Tibial nerve (tissue), 4 donors: Measurements from ENCODE around the gene ACP1. TPM values are rescaled to one million over a fixed set of nuclear protein-coding genes. Genes with fewer than 3 reads are reported as not detected.

ENCODE experiments used
- DNase-seq, 2 donors: peaks; one replicate each; pipeline ENCODE4 v3.0.0-alpha.2; 2019; ENCODE audit warnings: low spot score in 2 of 2
- H3K27ac ChIP-seq, 4 donors: fragments of 200-600 bp; sonication (generic) in 3 of 4; one replicate each; pipeline ENCODE4 v1.5.1; 2017 to 2019; ENCODE audit warnings: mild to moderate bottlenecking in 1 of 4
- H3K27me3 ChIP-seq, 2 donors: fragments of 200-600 bp; sonication (generic) in 1 of 2; one replicate each; pipeline versions ENCODE4 v1.5.1 to v1.6.0; 2017 to 2019
- H3K36me3 ChIP-seq, 3 donors: fragments of 200-600 bp; sonication (generic); one replicate each; pipeline ENCODE4 v1.5.1; 2018 to 2019
- H3K4me1 ChIP-seq, 4 donors: fragments of 200-600 bp; sonication (generic) in 3 of 4; one replicate each; pipeline ENCODE4 v1.5.1; 2017 to 2019
- H3K4me3 ChIP-seq, 4 donors: fragments of 200-600 bp; sonication (generic) in 3 of 4; one replicate each; pipeline ENCODE4 v1.5.1; 2017 to 2019; ENCODE audit warnings: mild to moderate bottlenecking in 1 of 4, moderate library complexity in 1 of 4
- H3K9me3 ChIP-seq, 4 donors: fragments of 200-600 bp; sonication (generic) in 3 of 4; one replicate each; pipeline ENCODE4 v1.5.1; 2017 to 2019
- CTCF ChIP-seq, 5 experiments: fragments of 200-600 bp in 3 of 5; fragments of 450-650 bp in 2 of 5; sonication (generic) in 3 of 5; IDR thresholded peaks; one replicate each; pipeline ENCODE4 v1.5.1; 2016 to 2019; ENCODE audit warnings: antibody characterized with exemption in 5 of 5, mild to moderate bottlenecking in 3 of 5, moderate library complexity in 2 of 5
- EP300 ChIP-seq, 2 donors: sonication (generic); formaldehyde crosslinking; IDR thresholded peaks; one replicate each; pipeline ENCODE4 v1.6.1; 2017; ENCODE audit warnings: antibody characterized with exemption in 2 of 2, mild to moderate bottlenecking in 1 of 2
- POLR2A ChIP-seq, 2 donors: fragments of 450-650 bp; IDR thresholded peaks; one replicate each; pipeline ENCODE4 v1.6.1; 2017; ENCODE audit warnings: antibody characterized with exemption in 2 of 2, mild to moderate bottlenecking in 2 of 2, moderate library complexity in 2 of 2
- WGBS, 2 donors: methylation state at CpG; one replicate each; pipeline ENCODE4 v1.1.5; 2018; 5-methylcytosine and 5-hydroxymethylcytosine counted together
- total RNA-seq, 4 donors: library from RNA; depleted of rRNA; stranded (reverse); fragments of >200 nt; gene quantifications; one replicate each; pipeline ENCODE4 v1.1.0, GENCODE V29; 2016

Gene ACP1
- total RNA-seq, 4 donors from 2014 or later, result 31.2 to 71.2 (median 52.5) TPM

- H3K36me3 ChIP-seq, result peaks cover 0 to 76% (median 3%) of the 10 kb centered on the region in 3 donors
- 88 to 93% methylated on average over 9 of the region's 9 CpGs for WGBS, 2 donors
- no peak for TF ChIP-seq POLR2A (IDR thresholded peaks at IDR 0.05)
- TF ChIP-seq CTCF (IDR thresholded peaks at IDR 0.05), result no peak
- TF ChIP-seq EP300 (IDR thresholded peaks at IDR 0.05), result no peak
Observed at GRCh38 chr2:228115-228514, 36.6 kb upstream of the ACP1 start.

GRCh38 chr2:228518-229278 is 36.0 kb upstream of the ACP1 start:
- peaks cover 0 to 72% (median 3%) of the 10 kb centered on the region in 3 donors for H3K36me3 ChIP-seq
- DNase-seq, result no peak
- no peaks in the 10 kb centered on the region for H3K27me3 ChIP-seq
- no peak for TF ChIP-seq CTCF (IDR thresholded peaks at IDR 0.05)
- TF ChIP-seq EP300 (IDR thresholded peaks at IDR 0.05), result no peak
- no peak for TF ChIP-seq POLR2A (IDR thresholded peaks at IDR 0.05)
- H3K27ac ChIP-seq, result no peak overlapping the region
- WGBS, 2 donors, result 92 to 93% methylated on average over 8 of the region's 8 CpGs
- H3K4me1 ChIP-seq, result no peaks in the 10 kb centered on the region
- H3K9me3 ChIP-seq, result no peaks in the 10 kb centered on the region
- H3K4me3 ChIP-seq, result no peak overlapping the region

More at GRCh38 chr2:228115-228514, 36.6 kb upstream of the ACP1 start:
- H3K4me3 ChIP-seq, result no peak overlapping the region
- no peak for DNase-seq
- no peak overlapping the region for H3K27ac ChIP-seq
- no peaks in the 10 kb centered on the region for H3K27me3 ChIP-seq
- no peaks in the 10 kb centered on the region for H3K4me1 ChIP-seq
- no peaks in the 10 kb centered on the region for H3K9me3 ChIP-seq

GRCh38 chr2:231521-232185 is 33.1 kb upstream of the ACP1 start:
- H3K36me3 ChIP-seq, result peaks cover 0 to 48% (median 0%) of the 10 kb centered on the region in 3 donors
- H3K27ac ChIP-seq, result no peak overlapping the region
- H3K4me3 ChIP-seq, result no peak overlapping the region
- no peaks in the 10 kb centered on the region for H3K9me3 ChIP-seq
- no peak for DNase-seq
- H3K27me3 ChIP-seq, result no peaks in the 10 kb centered on the region
- no peaks in the 10 kb centered on the region for H3K4me1 ChIP-seq
- TF ChIP-seq CTCF (IDR thresholded peaks at IDR 0.05) (no peak), POLR2A (IDR thresholded peaks at IDR 0.05) (no peak), EP300 (IDR thresholded peaks at IDR 0.05) (no peak)
- WGBS, 2 donors, result 47 to 54% methylated on average over 9 of the region's 9 CpGs

GRCh38 chr2:233030-233429 is 31.7 kb upstream of the ACP1 start:
- Histone ChIP-seq H3K36me3 (peaks cover 0 to 34% (median 0%) of the 10 kb centered on the region in 3 donors), H3K4me1 (no peaks in the 10 kb centered on the region), H3K27ac (no peak overlapping the region), H3K9me3 (no peaks in the 10 kb centered on the region), H3K27me3 (no peaks in the 10 kb centered on the region), H3K4me3 (no peak overlapping the region)
- TF ChIP-seq CTCF (IDR thresholded peaks at IDR 0.05), result no peak
- TF ChIP-seq POLR2A (IDR thresholded peaks at IDR 0.05), result no peak
- TF ChIP-seq EP300 (IDR thresholded peaks at IDR 0.05), result no peak
- no peak for DNase-seq
- WGBS, 2 donors, result 80 to 87% methylated on average over 7 of the region's 7 CpGs

- Histone ChIP-seq H3K36me3 (peaks cover 0 to 23% (median 0%) of the 10 kb centered on the region in 3 donors), H3K9me3 (no peaks in the 10 kb centered on the region), H3K27me3 (no peaks in the 10 kb centered on the region), H3K4me1 (no peaks in the 10 kb centered on the region), H3K4me3 (no peak overlapping the region), H3K27ac (no peak overlapping the region)
- no peak for DNase-seq
- TF ChIP-seq CTCF (IDR thresholded peaks at IDR 0.05), result no peak
- no peak for TF ChIP-seq EP300 (IDR thresholded peaks at IDR 0.05)
- no peak for TF ChIP-seq POLR2A (IDR thresholded peaks at IDR 0.05)
- 82 to 89% methylated on average over 4 of the region's 4 CpGs for WGBS, 2 donors
Observed at GRCh38 chr2:234421-234820, 30.3 kb upstream of the ACP1 start.
